Brain microvascular endothelial cell (primary cell): ENCODE results near the gene PPM1E.

Source experiments
- DNase-seq: peaks from one replicate; pipeline ENCODE4 v3.0.0-alpha.2; 2020
- H3K27ac ChIP-seq: fragments of 250-450 bp; sonication (Bioruptor Pico); 2 replicates; pipeline ENCODE4 v1.5.1; 2020; ENCODE audit warnings: mild to moderate bottlenecking, moderate library complexity
- H3K27me3 ChIP-seq: fragments of 250-450 bp; sonication (Bioruptor Pico); replicated peaks from 2 replicates; pipeline ENCODE4 v1.5.1; 2020; ENCODE audit warnings: mild to moderate bottlenecking
- H3K36me3 ChIP-seq: fragments of 250-450 bp; sonication (Bioruptor Pico); replicated peaks from 2 replicates; pipeline ENCODE4 v1.5.1; 2020; ENCODE audit warnings: mild to moderate bottlenecking
- H3K4me3 ChIP-seq: 2 replicates; pipeline ENCODE4 v1.5.1; 2011; ENCODE audit warnings: low read depth, mild to moderate bottlenecking, control low read depth, low read length, moderate library complexity
- CTCF ChIP-seq: IDR thresholded peaks from 2 replicates; pipeline ENCODE4 v1.5.1; 2011; ENCODE audit warnings: low read depth, mild to moderate bottlenecking, moderate library complexity, low read length, control low read depth, inconsistent platforms; ENCODE audit errors: missing control alignments
- in situ Hi-C: cut with HindIII; loops from 2 replicates; pipeline ENCODE4 v1.10.0; 2017; ENCODE audit warnings: low sequenced_read_pairs, low pct_ligation_motif_present

The PPM1E gene

GRCh38 chr17:58985367-58985766, 229.7 kb downstream of the PPM1E start:
- no peaks in the 10 kb centered on the region for H3K36me3 ChIP-seq
- in situ Hi-C loops, result no loop called here
- H3K27ac ChIP-seq, result no peak overlapping the region
- no peak for TF ChIP-seq CTCF
- no peaks in the 10 kb centered on the region for H3K27me3 ChIP-seq
- H3K4me3 ChIP-seq, result no peak overlapping the region
- DNase-seq, result no peak

DNA sequence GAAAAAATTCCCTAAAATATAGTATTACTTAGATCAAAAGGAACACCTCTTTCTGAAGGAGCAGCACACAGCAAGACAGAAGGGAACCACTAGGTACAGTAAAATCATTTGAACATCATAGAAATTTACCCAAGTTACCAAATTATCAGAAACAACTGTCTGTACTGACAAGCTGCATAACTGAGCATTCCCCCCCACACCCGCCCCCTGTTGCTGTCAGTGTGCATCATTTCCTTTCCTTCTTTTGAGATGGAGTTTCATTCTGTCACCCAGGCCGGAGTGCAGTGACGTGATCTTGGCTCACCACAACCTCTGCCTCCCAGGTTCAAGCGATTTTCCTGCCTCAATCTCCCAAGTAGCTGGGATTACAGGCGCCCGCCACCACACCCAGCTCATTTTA, 230.3 kb downstream of the PPM1E start:
- H3K36me3 ChIP-seq, result no peaks in the 10 kb centered on the region
- H3K27ac ChIP-seq, result peak overlapping the region; percentile 30
- in situ Hi-C loops, result no loop called here
- peak; percentile 69 for DNase-seq
- no peak for TF ChIP-seq CTCF
- H3K27me3 ChIP-seq, result no peaks in the 10 kb centered on the region
- no peak overlapping the region for H3K4me3 ChIP-seq

- H3K36me3 ChIP-seq, result no peaks in the 10 kb centered on the region
- in situ Hi-C loops, result no loop called here
- H3K27me3 ChIP-seq, result no peaks in the 10 kb centered on the region
- DNase-seq, result no peak
- no peak overlapping the region for H3K27ac ChIP-seq
- H3K4me3 ChIP-seq, result no peak overlapping the region
- TF ChIP-seq CTCF, result no peak
Measured at GRCh38 chr17:58989629-58990028, 234.0 kb downstream of the PPM1E start.

GRCh38 chr17:58991718-58992331, 236.2 kb downstream of the PPM1E start:
- no peak for TF ChIP-seq CTCF
- in situ Hi-C loops, result no loop called here
- no peaks in the 10 kb centered on the region for H3K36me3 ChIP-seq
- no peaks in the 10 kb centered on the region for H3K27me3 ChIP-seq
- peak; percentile 81 for DNase-seq
- peak overlapping the region; percentile 91 for H3K27ac ChIP-seq
- H3K4me3 ChIP-seq, result no peak overlapping the region

DNA sequence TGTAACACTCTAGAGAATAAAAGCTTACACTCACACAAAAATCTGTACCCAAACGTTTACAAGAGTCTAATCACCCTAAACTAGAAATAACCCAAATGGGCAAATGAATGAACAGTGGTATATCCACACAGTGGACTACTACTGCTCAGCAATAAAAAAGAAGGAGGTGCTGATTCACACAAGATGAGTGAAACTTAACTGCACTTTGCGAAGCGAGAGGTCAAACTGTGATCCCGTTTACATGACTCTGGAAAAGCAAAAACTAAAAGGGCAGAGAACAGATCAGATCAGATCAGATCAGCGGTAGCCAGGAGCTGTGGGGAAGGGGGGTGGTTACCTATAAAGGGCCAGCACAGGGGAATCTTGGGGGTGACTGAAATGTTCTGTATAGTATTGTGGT, 237.7 kb downstream of the PPM1E start:
- Histone ChIP-seq H3K36me3 (no peaks in the 10 kb centered on the region), H3K27me3 (no peaks in the 10 kb centered on the region), H3K27ac (peak overlapping the region; percentile 91), H3K4me3 (no peak overlapping the region)
- no peak for DNase-seq
- in situ Hi-C loops, result no loop called here
- TF ChIP-seq CTCF, result no peak
